Neuron (in vitro differentiated cells): ENCODE measurements around the gene ARHGAP15.

Experiments used
- H2AFZ ChIP-seq: one replicate; pipeline ENCODE4 v1.6.1; 2013; ENCODE audit warnings: low read depth, mild to moderate bottlenecking, inconsistent platforms, low read length, moderate library complexity
- H3K27me3 ChIP-seq: one replicate; pipeline ENCODE4 v1.6.1; 2013; ENCODE audit warnings: low read length; ENCODE audit not compliant: insufficient read depth
- H3K36me3 ChIP-seq: one replicate; pipeline ENCODE4 v1.6.1; 2013; ENCODE audit warnings: low read length; ENCODE audit not compliant: insufficient read depth
- H3K4me1 ChIP-seq: one replicate; pipeline ENCODE4 v1.6.1; 2013; ENCODE audit warnings: low read length; ENCODE audit not compliant: insufficient read depth
- H3K4me3 ChIP-seq: 2 replicates; pipeline ENCODE4 v1.5.1; 2013; ENCODE audit warnings: mild to moderate bottlenecking, low read length, moderate library complexity
- H3K9me3 ChIP-seq: one replicate; pipeline ENCODE4 v1.6.1; 2013; ENCODE audit warnings: low read length

The ARHGAP15 gene

GRCh38 chr2:143150287-143150686 is 21.1 kb downstream of the ARHGAP15 start:
- Histone ChIP-seq H3K36me3 (no peaks in the 10 kb centered on the region), H3K9me3 (no peaks in the 10 kb centered on the region), H2AFZ (no peak overlapping the region), H3K4me1 (no peaks in the 10 kb centered on the region), H3K27me3 (no peaks in the 10 kb centered on the region), H3K4me3 (no peak overlapping the region)

GRCh38 chr2:143151111-143151752 is 22.0 kb downstream of the ARHGAP15 start:
- Histone ChIP-seq H3K9me3 (no peaks in the 10 kb centered on the region), H3K4me1 (no peaks in the 10 kb centered on the region), H2AFZ (no peak overlapping the region), H3K27me3 (no peaks in the 10 kb centered on the region), H3K4me3 (no peak overlapping the region), H3K36me3 (no peaks in the 10 kb centered on the region)

GRCh38 chr2:143152219-143152618 is 23.0 kb downstream of the ARHGAP15 start:
- Histone ChIP-seq H3K4me3 (no peak overlapping the region), H3K4me1 (no peaks in the 10 kb centered on the region), H3K9me3 (no peaks in the 10 kb centered on the region), H3K27me3 (no peaks in the 10 kb centered on the region), H2AFZ (no peak overlapping the region), H3K36me3 (no peaks in the 10 kb centered on the region)

GRCh38 chr2:143152637-143153036 is 23.4 kb downstream of the ARHGAP15 start:
- Histone ChIP-seq H3K36me3 (no peaks in the 10 kb centered on the region), H3K4me3 (no peak overlapping the region), H3K4me1 (no peaks in the 10 kb centered on the region), H3K27me3 (no peaks in the 10 kb centered on the region), H2AFZ (no peak overlapping the region), H3K9me3 (no peaks in the 10 kb centered on the region)

GRCh38 chr2:143155661-143156060 is 26.4 kb downstream of the ARHGAP15 start:
- Histone ChIP-seq H3K4me1 (peaks cover under 1% of the 10 kb centered on the region), H3K4me3 (no peak overlapping the region), H3K36me3 (no peaks in the 10 kb centered on the region), H3K27me3 (no peaks in the 10 kb centered on the region), H2AFZ (no peak overlapping the region), H3K9me3 (no peaks in the 10 kb centered on the region)

- no peaks in the 10 kb centered on the region for H3K27me3 ChIP-seq
- no peak overlapping the region for H2AFZ ChIP-seq
- peaks cover 9% of the 10 kb centered on the region for H3K4me1 ChIP-seq
- no peaks in the 10 kb centered on the region for H3K9me3 ChIP-seq
- no peak overlapping the region for H3K4me3 ChIP-seq
- H3K36me3 ChIP-seq, result no peaks in the 10 kb centered on the region
Measured at GRCh38 chr2:143157001-143157400, 27.8 kb downstream of the ARHGAP15 start.

- Histone ChIP-seq H3K27me3 (no peaks in the 10 kb centered on the region), H2AFZ (no peak overlapping the region), H3K9me3 (no peaks in the 10 kb centered on the region), H3K4me3 (no peak overlapping the region), H3K36me3 (no peaks in the 10 kb centered on the region), H3K4me1 (peaks cover 9% of the 10 kb centered on the region)
Measured at GRCh38 chr2:143157418-143157817, 28.2 kb downstream of the ARHGAP15 start.

- H2AFZ ChIP-seq, result no peak overlapping the region
- no peaks in the 10 kb centered on the region for H3K27me3 ChIP-seq
- no peaks in the 10 kb centered on the region for H3K9me3 ChIP-seq
- H3K4me3 ChIP-seq, result no peak overlapping the region
- H3K36me3 ChIP-seq, result no peaks in the 10 kb centered on the region
- peaks cover 9% of the 10 kb centered on the region for H3K4me1 ChIP-seq
Measured at GRCh38 chr2:143158098-143158497, 28.9 kb downstream of the ARHGAP15 start.

- Histone ChIP-seq H3K36me3 (no peaks in the 10 kb centered on the region), H3K9me3 (no peaks in the 10 kb centered on the region), H3K4me1 (peaks cover 9% of the 10 kb centered on the region), H2AFZ (no peak overlapping the region), H3K4me3 (no peak overlapping the region), H3K27me3 (no peaks in the 10 kb centered on the region)
Measured at GRCh38 chr2:143158551-143159485, 29.6 kb downstream of the ARHGAP15 start.

- no peaks in the 10 kb centered on the region for H3K27me3 ChIP-seq
Measured at GRCh38 chr2:143159486-143159840, 30.2 kb downstream of the ARHGAP15 start.

GRCh38 chr2:143160732-143161707 is 31.8 kb downstream of the ARHGAP15 start:
- Histone ChIP-seq H3K4me3 (no peak overlapping the region), H3K36me3 (no peaks in the 10 kb centered on the region), H3K4me1 (peaks cover 9% of the 10 kb centered on the region), H3K9me3 (no peaks in the 10 kb centered on the region), H2AFZ (no peak overlapping the region), H3K27me3 (no peaks in the 10 kb centered on the region)

More at GRCh38 chr2:143159486-143159840, 30.2 kb downstream of the ARHGAP15 start:
- Histone ChIP-seq H3K9me3 (no peaks in the 10 kb centered on the region), H2AFZ (no peak overlapping the region), H3K4me3 (no peak overlapping the region), H3K4me1 (peaks cover 9% of the 10 kb centered on the region), H3K36me3 (no peaks in the 10 kb centered on the region)

- no peaks in the 10 kb centered on the region for H3K27me3 ChIP-seq
Measured at GRCh38 chr2:143162123-143162837, 33.1 kb downstream of the ARHGAP15 start.

More at GRCh38 chr2:143162123-143162837, 33.1 kb downstream of the ARHGAP15 start:
- H3K4me1 ChIP-seq, result peaks cover 9% of the 10 kb centered on the region
- no peaks in the 10 kb centered on the region for H3K36me3 ChIP-seq
- no peak overlapping the region for H2AFZ ChIP-seq
- H3K4me3 ChIP-seq, result no peak overlapping the region
- no peaks in the 10 kb centered on the region for H3K9me3 ChIP-seq
